ENCODE data around the gene STK35.

- TF ChIP-seq POLR2A (IDR thresholded peaks at IDR 0.05) (no peak), CTCF (IDR thresholded peaks at IDR 0.05) (no peak)
Measured at GRCh38 chr20:2135013-2135412, 33.4 kb downstream of the STK35 start.

Data from uterus (tissue), 2 donors.